Measurements from ENCODE around the gene SLC17A1.

GRCh38 chr6:25777031-25777430 lies 54.8 kb downstream of the SLC17A1 start:
- TF ChIP-seq ZNF646 (CRISPR knock-in tag; IDR thresholded peaks at IDR 0.05): no peak
- no peak for TF ChIP-seq UBTF (CRISPR knock-in tag; IDR thresholded peaks at IDR 0.05)

Measured in HepG2 (cell line).